Mesenchymal stem cell (in vitro differentiated cells and primary cell): ENCODE measurements around the gene HPS4.

Experiments
- DNase-seq: peaks from one replicate; pipeline ENCODE4 v3.0.0-alpha.2; 2013
- H2AFZ ChIP-seq: one replicate; pipeline ENCODE4 v1.6.1; 2013; ENCODE audit warnings: low read depth, mild to moderate bottlenecking, control low read depth, inconsistent platforms, low read length, moderate library complexity
- H2AK5ac ChIP-seq: 2 replicates; pipeline ENCODE4 v1.6.1; 2013; ENCODE audit warnings: low read length, moderate library complexity, mild to moderate bottlenecking, inconsistent platforms; ENCODE audit not compliant: severe bottlenecking
- H2BK120ac ChIP-seq: one replicate; pipeline ENCODE4 v1.6.1; 2013; ENCODE audit warnings: low read depth, mild to moderate bottlenecking, inconsistent platforms, low read length, moderate library complexity
- H2BK12ac ChIP-seq, 2 experiments: one replicate each; pipeline ENCODE4 v1.6.1; 2013; ENCODE audit warnings: inconsistent platforms in 2 of 2, low read length in 2 of 2, mild to moderate bottlenecking in 2 of 2, moderate library complexity in 2 of 2, control low read depth in 1 of 2
- H2BK15ac ChIP-seq: one replicate; pipeline ENCODE4 v1.6.1; 2013; ENCODE audit warnings: mild to moderate bottlenecking, low read depth, inconsistent platforms; ENCODE audit not compliant: poor library complexity, severe bottlenecking
- H2BK5ac ChIP-seq: 2 replicates; pipeline ENCODE4 v1.6.1; 2013; ENCODE audit warnings: low read depth, mild to moderate bottlenecking, low read length, control low read depth, inconsistent platforms; ENCODE audit not compliant: poor library complexity, severe bottlenecking
- H3K14ac ChIP-seq, 2 experiments: one replicate each; pipeline ENCODE4 v1.6.1; 2013; ENCODE audit warnings: inconsistent platforms in 2 of 2, low read length in 2 of 2, control low read depth in 1 of 2, mild to moderate bottlenecking in 1 of 2, moderate library complexity in 1 of 2
- H3K18ac ChIP-seq, 2 experiments: one replicate each; pipeline ENCODE4 v1.6.1; 2013; ENCODE audit warnings: inconsistent platforms in 2 of 2, low read length in 2 of 2, control low read depth in 1 of 2, low read depth in 1 of 2, mild to moderate bottlenecking in 1 of 2
- H3K23ac ChIP-seq, 2 experiments: one replicate each; pipeline ENCODE4 v1.6.1; 2013; ENCODE audit warnings: inconsistent platforms in 2 of 2, low read length in 2 of 2, mild to moderate bottlenecking in 2 of 2, moderate library complexity in 2 of 2, control low read depth in 1 of 2
- H3K27ac ChIP-seq: 2 replicates; pipeline ENCODE4 v1.5.1; 2013; ENCODE audit warnings: mild to moderate bottlenecking, moderate library complexity, low read length, control low read depth, inconsistent platforms; ENCODE audit not compliant: poor library complexity, severe bottlenecking
- H3K27me3 ChIP-seq, 2 experiments: 2 replicates each; pipeline versions ENCODE4 v1.6.1 to v1.7.0; 2013; ENCODE audit warnings: low read length in 2 of 2, mild to moderate bottlenecking in 2 of 2, moderate library complexity in 2 of 2, control low read depth in 1 of 2, inconsistent platforms in 1 of 2; ENCODE audit not compliant: control insufficient read depth in 1 of 2, insufficient read depth in 1 of 2
- H3K36me3 ChIP-seq, 2 experiments: 2 replicates each; pipeline versions ENCODE4 v1.6.1 to v1.7.0; 2013; ENCODE audit warnings: low read length in 2 of 2, control low read depth in 1 of 2, inconsistent platforms in 1 of 2, low read depth in 1 of 2, mild to moderate bottlenecking in 1 of 2; ENCODE audit not compliant: insufficient read depth in 2 of 2, control insufficient read depth in 1 of 2
- H3K4ac ChIP-seq, 2 experiments: one replicate each; pipeline ENCODE4 v1.6.1; 2013; ENCODE audit warnings: inconsistent platforms in 2 of 2, low read length in 2 of 2, mild to moderate bottlenecking in 2 of 2, moderate library complexity in 2 of 2, control low read depth in 1 of 2, low read depth in 1 of 2
- H3K4me1 ChIP-seq: 2 replicates; pipeline ENCODE4 v1.6.1; 2013; ENCODE audit warnings: low read depth, low read length, control low read depth; ENCODE audit not compliant: control insufficient read depth, insufficient read depth
- H3K4me2 ChIP-seq: 2 replicates; pipeline ENCODE4 v1.6.1; 2013; ENCODE audit warnings: low read length, mild to moderate bottlenecking, inconsistent platforms; ENCODE audit not compliant: poor library complexity, severe bottlenecking
- H3K4me3 ChIP-seq, 2 experiments: 2 replicates each; pipeline versions ENCODE4 v1.5.1 to v1.7.0; 2013; ENCODE audit warnings: low read length in 2 of 2, mild to moderate bottlenecking in 2 of 2, control low read depth in 1 of 2, low read depth in 1 of 2; ENCODE audit not compliant: insufficient read depth in 1 of 2
- H3K79me1 ChIP-seq: replicated peaks from 2 replicates; pipeline ENCODE4 v1.6.1; 2013; ENCODE audit warnings: mild to moderate bottlenecking, control low read depth, low read length, inconsistent platforms; ENCODE audit not compliant: poor library complexity, severe bottlenecking
- H3K9ac ChIP-seq: 2 replicates; pipeline ENCODE4 v1.7.0; 2013; ENCODE audit warnings: mild to moderate bottlenecking, low read length, moderate library complexity
- H3K9me3 ChIP-seq: 2 replicates; pipeline ENCODE4 v1.7.0; 2013; ENCODE audit warnings: mild to moderate bottlenecking, low read length; ENCODE audit not compliant: control insufficient read depth
- H4K8ac ChIP-seq: one replicate; pipeline ENCODE4 v1.6.1; 2013; ENCODE audit warnings: inconsistent platforms, mild to moderate bottlenecking, low read length, moderate library complexity
- H4K91ac ChIP-seq: one replicate; pipeline ENCODE4 v1.6.1; 2013; ENCODE audit warnings: mild to moderate bottlenecking, low read length, inconsistent platforms
- WGBS: methylation state at CpG from one replicate; pipeline ENCODE4 v1.1.7; 2013; ENCODE audit warnings: mixed read lengths; 5-methylcytosine and 5-hydroxymethylcytosine counted together

The HPS4 gene

DNA sequence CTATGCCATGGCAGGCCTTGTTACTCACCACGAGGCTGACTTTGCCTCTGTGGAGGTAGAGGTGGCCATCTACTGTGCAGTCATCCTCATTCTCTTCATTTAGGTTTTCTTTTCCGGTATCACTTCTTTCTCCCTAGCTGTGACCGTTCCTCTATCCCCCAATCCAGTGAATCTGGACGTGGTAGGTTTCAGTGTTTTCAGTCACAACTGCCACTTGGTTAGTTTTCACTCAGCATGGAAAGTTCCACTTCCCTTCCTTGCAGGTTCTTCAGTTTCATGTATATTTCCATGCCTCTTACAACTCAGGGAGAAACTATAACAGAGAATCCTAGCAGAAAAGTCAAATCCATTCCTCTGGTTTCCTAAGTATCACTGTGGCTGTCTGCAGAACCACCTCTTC, 1.9 kb downstream of the HPS4 start:
- H3K27ac ChIP-seq = no peak overlapping the region
- H3K27me3 ChIP-seq = no peaks in the 10 kb centered on the region
- no peak overlapping the region for H3K23ac ChIP-seq
- no peak overlapping the region for H4K91ac ChIP-seq
- no peak overlapping the region for H3K18ac ChIP-seq
- no peak overlapping the region for H2AK5ac ChIP-seq
- DNase-seq = no peak
- no peak overlapping the region for H4K8ac ChIP-seq
- H3K9ac ChIP-seq = peak overlapping the region; percentile 98
- no peak overlapping the region for H3K14ac ChIP-seq
- peaks cover 3 to 39% of the 10 kb centered on the region in 2 experiments for H3K36me3 ChIP-seq
- no peak overlapping the region for H2BK15ac ChIP-seq
- no peak overlapping the region for H2BK12ac ChIP-seq
- no peak overlapping the region for H3K4me3 ChIP-seq
- no peak overlapping the region for H3K4me2 ChIP-seq
- H2AFZ ChIP-seq = no peak overlapping the region
- peaks cover 23% of the 10 kb centered on the region for H3K79me1 ChIP-seq
- no peak overlapping the region for H2BK5ac ChIP-seq
- no peak overlapping the region for H3K4ac ChIP-seq
- peaks cover 11% of the 10 kb centered on the region for H3K4me1 ChIP-seq
- 97% methylated on average over 4 of the region's 4 CpGs for WGBS
- H3K9me3 ChIP-seq = no peaks in the 10 kb centered on the region
- H2BK120ac ChIP-seq = no peak overlapping the region

GRCh38 chr22:26481112-26481693, 2.4 kb downstream of the HPS4 start:
- H2AFZ ChIP-seq = no peak overlapping the region
- WGBS = 78% methylated on average over 6 of the region's 6 CpGs

GRCh38 chr22:26480611-26480932, 3.0 kb downstream of the HPS4 start:
- DNase-seq = no peak
- WGBS = no CpG with 5 or more reads among the region's 2 CpGs
- H3K18ac ChIP-seq = no peak overlapping the region

More at GRCh38 chr22:26481112-26481693, 2.4 kb downstream of the HPS4 start:
- no peaks in the 10 kb centered on the region for H3K27me3 ChIP-seq
- no peak overlapping the region for H3K27ac ChIP-seq
- H3K9me3 ChIP-seq = no peaks in the 10 kb centered on the region
- H4K91ac ChIP-seq = no peak overlapping the region
- no peak overlapping the region for H3K4me2 ChIP-seq
- no peak for DNase-seq
- no peak overlapping the region for H2BK5ac ChIP-seq
- H2BK15ac ChIP-seq = no peak overlapping the region
- H2BK120ac ChIP-seq = no peak overlapping the region
- no peak overlapping the region for H3K18ac ChIP-seq
- H3K4ac ChIP-seq = no peak overlapping the region
- H3K14ac ChIP-seq = no peak overlapping the region
- no peak overlapping the region for H2BK12ac ChIP-seq
- H3K4me1 ChIP-seq = peaks cover 12% of the 10 kb centered on the region
- H3K4me3 ChIP-seq = no peak overlapping the region
- H2AK5ac ChIP-seq = no peak overlapping the region
- peak overlapping the region; percentile 3 for H3K9ac ChIP-seq
- H4K8ac ChIP-seq = no peak overlapping the region
- H3K79me1 ChIP-seq = peaks cover 21% of the 10 kb centered on the region
- no peak overlapping the region for H3K23ac ChIP-seq
- peaks cover 3 to 44% of the 10 kb centered on the region in 2 experiments for H3K36me3 ChIP-seq

GRCh38 chr22:26479792-26480610, 3.6 kb downstream of the HPS4 start:
- no peak overlapping the region for H2BK15ac ChIP-seq
- no peak overlapping the region for H3K4ac ChIP-seq
- no peak overlapping the region for H3K18ac ChIP-seq
- no peak overlapping the region for H4K91ac ChIP-seq
- peaks cover 3 to 55% of the 10 kb centered on the region in 2 experiments for H3K36me3 ChIP-seq
- DNase-seq = no peak
- peaks cover 11% of the 10 kb centered on the region for H3K4me1 ChIP-seq
- peak overlapping the region in 1 of 2 experiments; percentile 42 for H3K4me3 ChIP-seq
- no peak overlapping the region for H2AK5ac ChIP-seq
- no peak overlapping the region for H2AFZ ChIP-seq
- 92% methylated on average over 12 of the region's 12 CpGs for WGBS
- no peak overlapping the region for H4K8ac ChIP-seq
- H3K9me3 ChIP-seq = no peaks in the 10 kb centered on the region
- H2BK12ac ChIP-seq = no peak overlapping the region
- H3K27ac ChIP-seq = peak overlapping the region; percentile 15
- peak overlapping the region; percentile 50 for H3K9ac ChIP-seq
- peaks cover 20% of the 10 kb centered on the region for H3K79me1 ChIP-seq
- no peak overlapping the region for H2BK5ac ChIP-seq
- no peak overlapping the region for H3K4me2 ChIP-seq
- H3K23ac ChIP-seq = no peak overlapping the region
- no peaks in the 10 kb centered on the region for H3K27me3 ChIP-seq
- no peak overlapping the region for H2BK120ac ChIP-seq
- H3K14ac ChIP-seq = no peak overlapping the region

More at GRCh38 chr22:26480611-26480932, 3.0 kb downstream of the HPS4 start:
- H2AK5ac ChIP-seq = no peak overlapping the region
- no peaks in the 10 kb centered on the region for H3K9me3 ChIP-seq
- H3K4me3 ChIP-seq = no peak overlapping the region
- no peak overlapping the region for H2BK120ac ChIP-seq
- no peak overlapping the region for H2AFZ ChIP-seq
- no peak overlapping the region for H3K14ac ChIP-seq
- peaks cover 20% of the 10 kb centered on the region for H3K79me1 ChIP-seq
- H3K27ac ChIP-seq = no peak overlapping the region
- H3K27me3 ChIP-seq = no peaks in the 10 kb centered on the region
- no peak overlapping the region for H2BK15ac ChIP-seq
- no peak overlapping the region for H3K4me2 ChIP-seq
- no peak overlapping the region for H3K23ac ChIP-seq
- no peak overlapping the region for H3K9ac ChIP-seq
- H3K4ac ChIP-seq = no peak overlapping the region
- H2BK5ac ChIP-seq = no peak overlapping the region
- H2BK12ac ChIP-seq = no peak overlapping the region
- peaks cover 14% of the 10 kb centered on the region for H3K4me1 ChIP-seq
- H4K91ac ChIP-seq = no peak overlapping the region
- H3K36me3 ChIP-seq = peaks cover 3 to 51% of the 10 kb centered on the region in 2 experiments
- H4K8ac ChIP-seq = no peak overlapping the region
